Endothelial cell (in vitro differentiated cells): ENCODE results near the gene ZNF669. TPM values are rescaled to one million over a fixed set of nuclear protein-coding genes. Genes with fewer than 3 reads are reported as not detected.
A peak's percentile ranks its signal among the peaks of the same experiment; 100 is the strongest.
"Not testable (repeated sequence)": the region's sequence is repeated elsewhere in the genome, so short reads cannot be mapped to it uniquely, and the experiment has no call there.

Experiments used
- DNase-seq: peaks from one replicate; pipeline ENCODE4 v3.0.0; 2021; ENCODE audit warnings: low spot score
- H3K27ac Mint-ChIP-seq: one replicate; pipeline ENCODE4 v1.8.0; 2021; ENCODE audit warnings: mixed read lengths, inconsistent platforms; ENCODE audit not compliant: unreplicated experiment
- H3K27me3 Mint-ChIP-seq: one replicate; pipeline ENCODE4 v1.8.0; 2021; ENCODE audit warnings: mild to moderate bottlenecking, moderate library complexity, mixed read lengths, inconsistent platforms; ENCODE audit not compliant: unreplicated experiment
- H3K36me3 Mint-ChIP-seq: one replicate; pipeline ENCODE4 v1.8.0; 2021; ENCODE audit warnings: mild to moderate bottlenecking, low read depth, mixed read lengths, inconsistent platforms; ENCODE audit not compliant: unreplicated experiment
- H3K4me1 Mint-ChIP-seq: one replicate; pipeline ENCODE4 v1.8.0; 2021; ENCODE audit warnings: mild to moderate bottlenecking, mixed read lengths, inconsistent platforms; ENCODE audit not compliant: unreplicated experiment
- H3K4me3 Mint-ChIP-seq: one replicate; pipeline ENCODE4 v1.8.0; 2021; ENCODE audit warnings: mild to moderate bottlenecking, mixed read lengths, inconsistent platforms; ENCODE audit not compliant: unreplicated experiment
- H3K9me3 Mint-ChIP-seq: one replicate; pipeline ENCODE4 v1.8.0; 2021; ENCODE audit warnings: mixed read lengths, inconsistent platforms; ENCODE audit not compliant: unreplicated experiment
- CTCF ChIP-seq: fragments of 200-600 bp; sonication (generic); IDR thresholded peaks from one replicate; pipeline ENCODE4 v1.5.0; 2021; ENCODE audit warnings: antibody characterized with exemption; ENCODE audit not compliant: unreplicated experiment
- long read RNA-seq: library from polyadenylated mRNA; unstranded; transcript quantifications from one replicate; pipeline ENCODE4 v2.0.0, GENCODE V29; 2020; ENCODE audit not compliant: unreplicated experiment
- total RNA-seq: library from RNA; stranded (reverse); fragmentation: NEBNext Ultra II Directional; extraction: Animal tissue kit (Norgen Biotek cat#: 25700); gene quantifications from one replicate; pipeline ENCODE4 v1.2.1, GENCODE V29; 2021; ENCODE audit not compliant: unreplicated experiment

The ZNF669 gene
- total RNA-seq, result 21.7 TPM
- long read RNA-seq, transcript ZNF669-204 (4 exons, 1,718 nt), result major isoform, 5 of 9 reads
- long read RNA-seq, partial matches to known transcripts, result 0 of 9 reads
- long read RNA-seq, other reads (novel, unspliced or antisense), result 3 of 9 reads

GRCh38 chr1:247103859-247104591, at the start of gene ZNF669:
Gene ZNF669 (minus strand): TSS chr1:247104356. CDS start chr1:247104199, 157 bp downstream.
- Mint-ChIP-seq H3K4me3 (peak within 1 kb of the TSS; percentile 95), H3K27ac (peak within 1 kb of the TSS; percentile 93), H3K4me1 (peaks cover 8% of the 10 kb centered on the region), H3K27me3 (peaks cover 3% of the 10 kb centered on the region), H3K36me3 (peaks cover 36% of the 10 kb centered on the region), H3K9me3 (peaks cover 14% of the 10 kb centered on the region)
- DNase-seq, result peak; percentile 97
- no peak for TF ChIP-seq CTCF

DNA sequence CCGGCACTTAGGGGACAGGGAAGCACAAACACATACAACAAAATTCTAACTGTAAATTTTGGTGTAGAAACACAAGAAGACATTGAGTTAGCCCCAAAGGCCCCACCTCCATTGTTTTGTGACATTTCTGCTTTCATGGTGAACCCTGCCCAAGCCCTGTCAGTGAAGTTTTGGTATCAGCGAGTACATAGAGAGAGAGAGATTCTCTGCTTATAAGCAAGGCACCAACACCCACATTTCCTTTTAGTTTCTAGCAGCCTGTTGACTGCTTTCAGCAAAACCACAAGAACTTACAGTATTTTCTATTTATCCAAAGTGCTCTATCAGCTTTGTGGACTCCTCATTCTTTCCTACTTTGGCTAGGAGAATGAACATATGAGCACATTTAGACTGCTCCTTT, 43.6 kb upstream of the ZNF669 start:
- Mint-ChIP-seq H3K27ac (no peak overlapping the region), H3K36me3 (peaks cover 67% of the 10 kb centered on the region)
- DNase-seq, result no peak

DNA sequence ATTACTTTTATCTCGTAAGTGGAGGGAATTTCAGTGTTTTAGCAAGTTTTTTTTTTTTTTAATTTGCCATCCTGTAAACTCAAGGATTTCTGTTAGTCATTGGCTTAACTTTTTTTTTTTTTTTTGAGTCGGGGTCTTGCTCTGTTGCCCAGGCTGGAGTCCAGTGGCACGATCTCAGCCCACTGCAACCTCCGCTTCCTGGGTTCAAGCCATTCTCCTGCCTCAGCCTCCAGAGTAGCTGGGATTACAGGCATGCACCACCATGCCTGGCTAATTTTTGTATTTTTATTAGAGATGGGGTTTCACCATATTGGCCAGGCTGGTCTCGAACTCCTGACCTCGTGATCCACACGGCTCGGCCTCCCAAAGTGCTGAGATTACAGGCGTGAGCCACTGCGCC, 43.0 kb upstream of the ZNF669 start:
- H3K27ac Mint-ChIP-seq, H3K27me3 Mint-ChIP-seq, H3K9me3 Mint-ChIP-seq, H3K4me1 Mint-ChIP-seq, DNase-seq: not testable (repeated sequence)
- Mint-ChIP-seq H3K4me3 (peak overlapping the region; percentile 58), H3K36me3 (peaks cover 68% of the 10 kb centered on the region)

More for the DNA sequence above, 43.6 kb upstream of the ZNF669 start:
- H3K4me3 Mint-ChIP-seq, result peak overlapping the region; percentile 25
- no peaks in the 10 kb centered on the region for H3K27me3 Mint-ChIP-seq
- no peak for TF ChIP-seq CTCF
- no peaks in the 10 kb centered on the region for H3K4me1 Mint-ChIP-seq
- H3K9me3 Mint-ChIP-seq, result peaks cover 3% of the 10 kb centered on the region

DNA sequence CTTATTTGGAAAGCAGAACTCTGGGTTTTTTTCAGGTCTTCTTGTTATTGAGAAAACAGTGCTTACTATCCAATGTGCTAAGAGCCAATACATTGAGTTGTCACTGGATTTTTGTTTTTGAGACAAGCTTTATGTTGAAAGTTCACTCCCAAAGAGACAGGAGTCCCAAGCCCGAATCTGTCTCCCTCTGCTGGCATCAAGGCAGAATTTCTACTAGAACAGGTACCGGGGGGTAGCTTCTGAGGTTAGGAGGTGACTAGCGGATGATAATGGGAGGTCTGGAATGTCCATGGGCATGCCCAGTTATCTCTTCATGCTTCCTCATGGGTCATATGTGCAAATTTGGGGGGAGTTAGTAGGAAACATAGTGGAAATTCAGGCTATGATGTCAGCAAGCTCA, 42.5 kb upstream of the ZNF669 start:
- no peak for DNase-seq
- H3K9me3 Mint-ChIP-seq, result peaks cover 7% of the 10 kb centered on the region

GRCh38 chr1:247145279-247145678, 41.1 kb upstream of the ZNF669 start:
- Mint-ChIP-seq H3K27ac (no peak overlapping the region), H3K9me3 (peaks cover 7% of the 10 kb centered on the region), H3K27me3 (no peaks in the 10 kb centered on the region), H3K36me3 (peaks cover 69% of the 10 kb centered on the region), H3K4me3 (peak overlapping the region; percentile 13), H3K4me1 (no peaks in the 10 kb centered on the region)
- TF ChIP-seq CTCF, result no peak
- DNase-seq, result no peak

More for the DNA sequence above, 42.5 kb upstream of the ZNF669 start:
- Mint-ChIP-seq H3K27me3 (no peaks in the 10 kb centered on the region), H3K36me3 (peaks cover 68% of the 10 kb centered on the region), H3K4me1 (no peaks in the 10 kb centered on the region), H3K27ac (no peak overlapping the region), H3K4me3 (peak overlapping the region; percentile 58)
- peak; percentile 43 for TF ChIP-seq CTCF

- H3K36me3 Mint-ChIP-seq, result peaks cover 80% of the 10 kb centered on the region
- H3K9me3 Mint-ChIP-seq, result peaks cover 21% of the 10 kb centered on the region
- H3K4me1 Mint-ChIP-seq, DNase-seq, H3K27me3 Mint-ChIP-seq: not testable (repeated sequence)
- H3K4me3 Mint-ChIP-seq, result peak overlapping the region; percentile 52
- peak overlapping the region; percentile 45 for H3K27ac Mint-ChIP-seq
Measured at GRCh38 chr1:247139557-247139956, 35.4 kb upstream of the ZNF669 start.
